Fibroblast of upper back skin (primary cell): ENCODE results near the gene NADK2.
"Not testable (repeated sequence)": the region's sequence is repeated elsewhere in the genome, so short reads cannot be mapped to it uniquely, and the experiment has no call there.

Experiments used
- DNase-seq: peaks from one replicate; pipeline ENCODE4 v3.0.0-alpha.2; 2013

NADK2 gene, protein sequence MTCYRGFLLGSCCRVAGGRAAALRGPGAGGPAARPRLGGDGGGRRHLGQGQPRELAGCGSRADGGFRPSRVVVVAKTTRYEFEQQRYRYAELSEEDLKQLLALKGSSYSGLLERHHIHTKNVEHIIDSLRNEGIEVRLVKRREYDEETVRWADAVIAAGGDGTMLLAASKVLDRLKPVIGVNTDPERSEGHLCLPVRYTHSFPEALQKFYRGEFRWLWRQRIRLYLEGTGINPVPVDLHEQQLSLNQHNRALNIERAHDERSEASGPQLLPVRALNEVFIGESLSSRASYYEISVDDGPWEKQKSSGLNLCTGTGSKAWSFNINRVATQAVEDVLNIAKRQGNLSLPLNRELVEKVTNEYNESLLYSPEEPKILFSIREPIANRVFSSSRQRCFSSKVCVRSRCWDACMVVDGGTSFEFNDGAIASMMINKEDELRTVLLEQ

DNA sequence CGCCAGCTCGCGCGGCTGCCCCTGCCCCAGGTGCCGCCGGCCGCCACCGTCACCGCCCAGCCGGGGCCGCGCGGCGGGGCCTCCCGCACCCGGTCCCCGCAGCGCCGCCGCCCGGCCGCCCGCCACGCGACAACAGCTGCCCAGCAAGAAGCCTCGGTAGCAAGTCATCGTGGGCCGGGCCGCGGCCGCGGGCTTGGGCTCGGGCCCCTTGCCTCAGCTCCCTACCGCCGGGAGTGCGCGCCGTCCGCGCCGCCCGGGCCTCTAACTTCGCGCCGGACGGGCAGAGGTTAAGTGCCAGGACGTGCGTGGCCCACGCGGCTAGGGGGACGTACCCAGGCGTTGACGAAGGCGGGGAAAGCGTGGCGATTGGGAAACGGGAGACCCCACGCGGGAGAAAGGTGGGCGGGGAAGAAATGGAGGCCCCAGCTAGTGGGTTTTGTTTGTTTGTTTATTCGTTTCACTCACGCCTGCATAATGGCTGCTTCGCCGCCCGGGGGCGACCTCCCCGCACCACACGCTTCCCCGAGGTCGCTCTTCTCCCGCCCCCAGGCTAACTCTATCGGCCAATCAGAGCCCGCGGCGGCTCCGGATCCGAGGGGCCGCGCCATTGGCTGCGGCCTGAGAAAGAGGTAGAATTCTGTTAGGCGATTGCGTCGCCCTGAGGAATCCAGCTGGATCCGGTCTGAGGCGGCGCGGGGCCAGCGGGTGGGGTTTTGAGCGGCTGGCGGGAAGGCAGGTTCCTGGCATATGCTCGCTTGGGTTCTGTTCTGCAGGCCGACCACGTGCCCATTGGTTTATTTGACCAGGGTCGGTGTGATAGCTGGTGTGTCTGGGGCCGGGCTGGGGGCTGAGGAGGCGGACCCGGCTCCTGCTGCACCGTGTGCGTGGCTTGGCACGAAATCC lies at the start of gene NADK2:
Gene NADK2 (minus strand): TSS at position 295 of the 903 bp plus-strand sequence. CDS start 127 bp downstream, at position 168.
- peak; percentile 97 for DNase-seq

DNA sequence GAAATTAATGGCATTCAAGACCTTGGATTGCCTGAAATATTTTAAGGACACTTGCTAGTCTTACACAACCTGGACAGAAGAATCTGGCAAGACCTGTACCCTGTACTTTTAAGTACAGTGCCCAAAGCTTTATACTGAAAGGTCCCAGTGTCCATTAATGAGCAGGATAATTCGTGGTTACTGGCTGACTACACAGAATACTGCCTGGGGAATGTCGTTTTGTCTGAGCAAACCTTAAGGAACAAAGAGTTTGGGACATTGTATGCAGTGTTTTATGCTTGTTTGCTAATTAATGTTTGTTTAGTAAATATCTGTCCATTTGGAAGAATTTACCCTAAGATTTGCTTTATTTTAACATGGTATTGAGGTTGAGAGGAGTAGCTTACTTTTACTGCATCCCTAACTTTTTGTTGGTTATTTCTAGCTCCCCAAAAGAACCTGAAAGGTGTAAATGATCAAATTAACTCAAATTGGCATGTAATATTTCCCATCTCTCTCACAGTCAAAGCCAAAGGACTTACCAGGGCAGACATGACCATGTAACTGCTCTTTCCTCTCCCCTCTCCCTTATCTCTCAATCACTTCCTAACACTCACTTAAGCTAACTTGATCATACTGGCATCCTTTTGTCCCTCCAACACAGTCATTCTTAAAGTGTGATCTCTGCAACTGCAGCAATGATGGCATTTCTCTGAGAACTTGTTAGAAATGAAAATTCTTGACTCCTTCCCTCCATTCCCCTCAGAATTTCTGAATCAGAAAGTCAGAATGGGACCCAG lies 44.3 kb upstream of the NADK2 start:
- DNase-seq, result no peak

DNA sequence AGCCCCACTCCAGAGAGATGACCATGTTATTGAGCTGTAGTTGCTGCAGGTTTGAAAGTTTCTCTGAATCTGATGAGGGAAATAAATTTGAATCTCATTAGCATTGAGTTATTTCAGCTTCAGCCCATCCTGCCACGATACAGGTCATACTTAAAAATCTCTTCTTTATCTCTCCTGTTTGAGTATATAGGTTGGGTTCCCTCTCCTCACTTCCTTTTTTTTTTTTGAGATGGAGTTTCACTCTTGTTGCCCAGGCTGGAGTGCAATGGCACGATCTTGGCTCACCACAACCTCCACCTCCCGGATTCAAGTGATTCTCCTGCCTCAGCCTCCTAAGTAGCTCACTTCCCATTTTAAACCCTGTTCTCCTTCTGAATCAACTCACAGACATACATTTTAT lies 42.0 kb upstream of the NADK2 start:
- not testable (repeated sequence) for DNase-seq

DNA sequence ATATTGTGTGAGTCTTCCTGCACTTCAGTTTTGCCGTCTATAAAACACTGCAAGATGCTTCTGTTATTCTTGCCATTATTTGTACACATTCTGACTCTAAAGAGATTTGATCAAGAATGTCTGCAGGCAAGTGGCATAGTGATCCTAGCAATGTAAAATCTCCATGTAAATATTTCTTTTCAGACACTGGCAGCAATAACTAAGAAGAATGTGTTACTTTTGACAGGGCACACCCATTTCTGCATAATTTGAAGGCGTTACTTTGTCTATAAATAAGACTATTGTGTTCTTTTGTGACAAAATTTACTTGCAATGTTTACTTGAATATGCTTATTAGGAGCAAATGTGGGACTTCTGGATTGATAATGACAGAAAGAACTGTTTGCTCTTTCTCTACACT lies 39.9 kb upstream of the NADK2 start:
- no peak for DNase-seq

DNA sequence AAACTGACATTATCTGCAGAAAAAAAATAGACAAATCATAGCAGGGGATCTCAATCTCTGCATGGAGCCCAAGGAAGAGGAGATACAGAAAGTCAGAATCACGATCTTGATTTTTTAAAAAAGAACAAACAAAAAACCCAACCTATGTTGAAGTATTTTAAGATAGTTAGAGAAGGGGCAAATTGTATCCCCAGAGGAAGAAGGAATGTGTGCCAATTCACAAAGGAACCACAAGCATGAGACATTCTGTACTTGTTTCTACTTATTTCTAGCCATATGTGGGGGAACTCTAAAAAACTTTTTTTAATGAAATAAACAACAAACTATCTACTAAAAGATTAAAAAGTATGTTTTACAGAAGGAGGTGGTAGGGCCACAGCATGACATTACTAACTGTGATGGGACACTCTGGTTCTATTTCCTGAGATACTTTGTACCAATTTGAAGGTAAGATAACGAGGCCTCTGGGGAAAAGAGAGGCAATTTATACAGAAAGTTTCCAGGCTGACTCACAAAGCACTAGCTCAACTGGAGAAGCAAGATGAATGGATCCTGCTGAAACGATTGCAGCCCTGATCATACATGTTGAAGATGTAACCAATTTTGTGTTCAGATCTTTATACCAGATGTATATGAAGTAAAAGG lies 37.5 kb upstream of the NADK2 start:
- DNase-seq, result peak; percentile 67

DNA sequence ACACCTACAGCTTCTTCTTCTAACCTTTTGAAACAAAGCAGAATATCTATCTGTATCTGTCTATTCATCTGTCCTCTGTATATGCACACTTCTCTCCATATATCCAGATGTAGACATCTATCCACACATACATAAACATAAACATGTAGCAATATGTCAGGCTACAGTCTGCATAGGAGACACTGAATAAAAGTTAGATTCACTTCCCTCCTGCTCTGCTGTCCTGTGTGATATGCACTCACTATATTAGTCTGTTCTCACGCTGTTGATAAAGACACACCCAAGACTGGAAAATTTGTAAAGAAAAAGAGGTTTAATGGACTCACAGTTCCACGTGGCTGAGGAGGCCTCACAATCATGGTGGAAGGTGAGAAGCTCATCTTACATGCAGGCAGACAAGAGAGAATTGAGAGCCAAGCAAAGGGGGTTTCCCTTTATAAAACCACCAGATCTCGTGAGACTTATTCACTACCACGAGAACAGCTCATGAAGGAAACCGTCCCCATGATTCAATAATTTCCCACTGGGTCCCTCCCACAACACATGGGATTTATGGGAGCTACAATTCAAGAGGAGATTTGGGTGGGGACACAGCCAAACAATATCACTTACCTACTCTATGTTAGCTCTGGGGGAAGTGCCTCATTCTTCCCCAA lies 35.9 kb upstream of the NADK2 start:
- no peak for DNase-seq

DNA sequence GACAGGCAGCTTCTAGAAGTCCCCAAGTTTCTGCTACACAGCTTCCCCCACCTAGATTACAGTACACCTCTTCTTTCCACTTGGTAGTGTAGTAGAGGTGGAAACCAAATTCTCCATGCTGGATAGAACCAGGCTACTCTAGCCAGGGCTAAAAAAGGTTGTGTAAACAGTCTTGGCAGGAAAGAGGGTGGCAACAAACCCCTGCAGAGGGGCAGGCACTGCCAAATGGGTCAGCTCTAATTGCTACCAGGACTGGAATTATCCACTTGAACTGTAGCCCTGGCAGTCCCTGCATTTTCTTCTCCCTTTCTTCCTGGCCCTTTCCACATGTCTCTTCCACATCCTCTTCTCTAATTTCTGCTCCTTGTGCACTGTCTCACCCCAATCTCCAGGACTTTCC lies 35.1 kb upstream of the NADK2 start:
- DNase-seq, result no peak

DNA sequence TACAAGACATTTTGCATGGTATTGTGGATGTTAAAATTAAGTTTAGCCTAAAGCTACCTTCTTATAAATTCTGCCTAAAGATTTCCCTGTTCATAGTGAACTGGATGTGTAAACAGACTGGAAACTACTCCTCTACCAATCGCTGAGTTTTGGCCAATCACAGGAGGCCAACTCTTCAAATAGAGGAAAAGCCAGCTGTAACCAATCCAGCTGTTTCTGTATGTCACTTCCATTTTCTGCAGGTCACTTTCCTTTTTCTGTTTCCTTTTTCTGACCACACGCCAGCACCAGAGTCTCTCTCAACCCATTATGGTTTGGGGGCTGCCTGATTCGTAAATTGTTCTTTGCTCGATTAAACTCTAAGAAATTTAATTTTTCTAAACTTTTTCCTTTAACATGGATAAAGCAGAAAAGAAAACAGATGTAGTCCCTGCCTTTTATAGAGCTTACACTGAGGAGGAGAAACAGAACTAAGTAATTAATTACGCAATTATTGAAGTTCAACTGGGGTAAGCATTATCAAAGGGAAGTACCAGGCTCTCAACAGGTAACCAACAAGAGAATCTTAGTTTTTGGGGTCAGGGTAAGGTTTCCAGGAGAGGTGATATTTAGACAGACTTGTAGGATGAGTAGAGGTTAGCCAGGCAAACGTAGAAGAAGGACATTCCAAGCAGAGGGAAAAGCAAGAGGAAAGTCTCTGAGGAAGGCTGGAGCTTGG lies 32.2 kb upstream of the NADK2 start:
- no peak for DNase-seq

DNA sequence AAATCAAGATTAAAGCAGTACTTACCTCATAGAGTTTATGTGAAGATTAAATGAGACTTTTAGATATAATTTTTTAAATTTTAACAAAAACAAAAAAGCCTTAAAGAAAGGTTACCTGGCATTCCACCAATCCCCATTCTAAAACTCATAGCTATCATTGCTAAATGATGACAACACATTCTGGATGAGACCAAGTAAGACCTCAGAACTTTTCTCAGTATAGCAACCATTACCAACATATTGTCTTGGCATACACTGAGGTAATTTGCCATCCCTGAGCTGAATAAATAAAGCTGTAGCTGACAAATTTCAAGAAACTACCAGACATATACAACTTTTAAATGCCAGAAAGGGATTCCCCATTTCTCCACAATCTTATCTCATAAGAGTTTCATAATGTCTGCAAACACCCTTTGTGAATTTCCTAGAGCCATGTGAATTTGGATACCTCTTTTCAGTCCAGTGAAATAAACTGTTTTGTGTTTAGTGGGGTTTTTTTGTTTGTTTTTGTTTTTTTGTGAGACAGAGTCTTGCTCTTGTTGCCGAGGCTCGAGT lies 30.5 kb upstream of the NADK2 start:
- DNase-seq, result peak; percentile 42

DNA sequence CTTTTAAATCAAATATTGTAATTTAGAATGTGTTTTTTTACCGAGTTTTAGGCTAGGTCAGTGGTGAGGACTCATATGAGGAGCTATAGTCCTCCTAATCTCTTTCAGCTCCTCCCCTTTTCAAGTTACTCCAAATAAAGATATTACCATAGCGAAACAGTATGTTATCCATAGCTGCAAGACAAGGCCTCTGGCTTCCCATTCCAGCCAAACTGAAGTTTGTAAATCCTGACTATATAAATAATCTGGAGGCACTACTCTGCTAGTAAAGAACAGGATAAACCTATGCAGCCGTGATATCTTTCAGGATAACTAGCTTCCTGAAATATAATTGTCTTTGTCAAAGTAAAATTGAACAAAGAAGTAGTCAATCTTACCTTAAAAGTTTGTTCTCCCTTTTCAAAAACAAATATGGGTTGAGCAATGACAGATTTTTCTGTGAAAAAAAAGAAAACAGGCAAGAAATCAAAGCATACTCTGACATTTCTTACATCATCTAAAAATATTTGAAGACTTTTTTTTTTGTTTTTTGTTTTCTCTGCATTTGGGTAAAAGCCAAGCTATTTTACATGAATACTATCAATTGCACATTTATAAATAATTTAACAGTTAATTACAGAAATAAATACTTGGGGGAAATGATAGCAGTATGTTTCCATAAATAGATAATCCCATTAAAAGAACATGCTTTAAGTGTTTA lies 29.3 kb upstream of the NADK2 start:
- DNase-seq, result no peak

DNA sequence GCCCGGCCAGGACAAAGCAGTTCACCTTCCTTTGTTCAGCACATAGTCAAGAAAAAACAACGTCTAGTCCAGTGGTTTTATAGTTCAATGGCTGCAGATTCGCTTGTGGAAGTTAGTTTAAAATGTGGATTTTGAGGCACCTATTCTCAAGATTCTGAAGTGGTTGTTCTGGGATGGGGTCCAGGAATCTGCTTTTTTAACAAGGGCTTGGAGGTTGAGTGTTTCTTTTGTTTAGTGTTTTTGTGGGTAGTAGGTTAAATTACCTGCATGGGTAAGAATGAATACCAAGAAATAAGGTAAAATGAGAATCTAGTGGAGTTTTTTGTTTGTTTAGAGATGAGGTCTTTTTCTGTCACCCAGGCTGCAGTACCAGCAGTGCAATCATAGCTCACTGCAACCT lies 28.4 kb upstream of the NADK2 start:
- DNase-seq, result no peak

DNA sequence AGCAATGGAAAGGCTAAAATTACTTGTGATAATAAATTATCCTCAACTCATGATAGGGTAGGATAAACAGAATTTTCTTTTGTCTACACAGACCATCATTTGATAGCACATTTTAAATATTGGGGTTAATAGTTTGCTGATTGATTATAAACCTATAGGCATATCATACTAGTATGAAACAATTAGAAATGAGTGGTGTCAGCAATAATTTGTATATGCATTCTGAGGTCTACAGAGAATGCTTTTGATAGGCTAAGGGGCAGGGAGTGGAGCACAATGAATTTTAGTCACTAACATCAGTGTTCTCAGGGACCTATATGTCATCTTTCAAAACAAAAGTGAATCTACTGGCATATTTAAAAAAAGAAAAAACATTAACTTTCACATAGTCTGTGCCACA lies 27.8 kb upstream of the NADK2 start:
- no peak for DNase-seq

DNA sequence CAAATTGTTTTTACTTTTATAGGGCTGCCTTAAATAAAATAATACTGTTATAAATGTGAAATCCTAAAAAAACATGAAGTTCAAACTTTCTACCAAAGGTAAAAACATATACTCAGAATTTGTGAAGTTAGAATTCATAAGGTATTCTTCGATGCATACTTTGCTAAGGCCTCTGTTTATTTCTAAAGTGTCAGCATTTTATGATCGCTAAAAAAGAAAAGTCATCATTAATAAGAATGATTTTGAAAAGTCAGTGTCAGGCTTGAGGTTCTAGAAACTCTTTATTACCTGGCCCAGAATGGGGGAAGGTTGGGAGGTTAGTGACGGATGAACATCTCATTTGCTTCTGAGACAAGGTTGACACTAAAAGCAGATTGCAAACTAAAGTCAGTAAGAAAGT lies 26.2 kb upstream of the NADK2 start:
- DNase-seq, result no peak

DNA sequence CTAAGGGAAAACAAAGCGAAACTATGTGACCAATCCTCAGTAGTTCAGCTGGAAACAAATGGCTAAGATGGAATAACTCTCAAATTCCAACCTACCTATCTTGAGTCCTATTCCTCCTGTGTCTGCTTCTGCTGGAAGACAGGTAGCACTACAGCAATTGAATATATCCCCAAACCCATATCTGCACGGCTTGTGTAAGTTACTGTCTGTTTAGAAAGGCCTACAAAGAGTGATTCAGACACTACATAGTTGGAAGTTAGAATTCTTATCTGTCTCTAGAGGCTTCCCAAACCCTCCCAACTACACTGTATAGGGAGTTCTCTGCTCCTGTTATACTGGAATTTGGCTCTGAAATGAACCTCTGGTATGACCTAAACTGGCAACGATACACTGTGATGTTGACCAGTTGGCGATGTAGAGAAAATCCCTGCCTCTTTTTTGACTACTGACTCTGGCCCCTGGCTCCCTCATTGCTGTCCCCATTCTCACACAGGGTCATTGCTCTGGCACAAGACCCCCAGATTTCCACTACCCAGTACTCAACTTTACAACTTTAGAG lies 22.6 kb upstream of the NADK2 start:
- no peak for DNase-seq

DNA sequence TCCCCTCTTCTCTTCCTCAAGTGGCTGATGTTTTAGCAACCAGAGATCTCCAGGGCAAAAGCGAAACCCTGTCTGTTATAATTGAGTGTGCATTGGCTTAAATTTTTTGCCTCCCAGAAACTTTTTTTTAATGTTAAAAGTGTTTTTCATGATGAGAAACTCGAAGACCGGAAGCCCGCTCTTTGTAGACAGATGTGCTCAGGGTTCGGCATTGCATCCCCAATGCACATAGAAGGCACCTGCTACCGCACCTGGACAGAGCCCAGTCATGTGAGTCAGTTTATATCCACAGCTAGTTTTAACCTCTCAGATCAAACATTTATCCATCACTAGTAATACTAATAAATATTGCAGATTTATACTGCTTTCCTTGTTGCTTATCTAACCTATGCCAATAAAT lies 19.5 kb upstream of the NADK2 start:
- DNase-seq, result no peak

DNA sequence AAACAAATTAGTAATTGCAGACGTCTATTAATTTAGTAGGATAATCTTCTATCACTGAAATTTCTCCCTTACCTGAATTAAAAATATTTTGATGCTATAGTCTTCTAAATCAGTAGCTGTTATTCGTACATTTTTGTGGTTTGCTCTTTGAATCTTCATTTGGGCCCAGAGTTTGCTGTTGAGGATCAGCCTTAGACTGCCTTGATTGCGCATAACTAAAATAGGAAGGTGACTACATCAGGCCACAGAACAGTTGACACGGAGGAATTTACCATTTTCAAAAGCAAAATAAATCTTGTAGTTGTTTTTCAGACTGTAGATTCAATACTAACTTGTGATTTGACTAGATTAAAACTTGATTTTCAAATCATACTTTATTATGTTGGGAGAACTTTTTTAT lies 11.8 kb upstream of the NADK2 start:
- DNase-seq, result no peak

DNA sequence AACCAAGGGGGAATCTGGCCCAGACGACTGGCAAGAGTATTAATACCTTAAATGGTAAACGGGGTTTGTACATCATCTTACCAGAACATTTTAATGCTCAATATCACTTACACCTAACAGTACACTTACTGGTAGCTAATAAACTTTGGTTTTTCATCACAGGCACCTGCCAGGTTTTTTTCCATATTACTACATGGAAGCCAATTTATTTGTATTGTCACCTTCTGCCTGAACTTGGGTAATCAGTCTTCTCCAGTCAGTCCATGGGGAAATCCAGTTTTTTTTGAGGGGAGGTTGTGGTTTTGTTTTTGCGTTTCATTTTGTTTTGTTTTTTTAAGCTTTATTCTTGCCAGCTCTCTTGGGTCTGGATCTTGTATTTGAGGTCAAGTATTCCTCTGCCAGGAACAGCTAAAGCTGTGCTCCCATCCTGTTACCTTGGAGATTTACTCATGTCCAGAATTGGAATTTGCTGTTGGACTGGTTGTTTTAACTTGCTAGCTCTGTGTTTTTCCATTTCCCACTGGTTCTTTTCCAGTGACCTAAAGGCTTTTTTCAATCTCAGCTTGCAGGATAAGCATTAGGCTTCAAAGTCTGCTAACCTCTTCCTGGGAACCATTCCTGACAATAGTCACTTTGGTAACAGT lies 11.1 kb upstream of the NADK2 start:
- no peak for DNase-seq

DNA sequence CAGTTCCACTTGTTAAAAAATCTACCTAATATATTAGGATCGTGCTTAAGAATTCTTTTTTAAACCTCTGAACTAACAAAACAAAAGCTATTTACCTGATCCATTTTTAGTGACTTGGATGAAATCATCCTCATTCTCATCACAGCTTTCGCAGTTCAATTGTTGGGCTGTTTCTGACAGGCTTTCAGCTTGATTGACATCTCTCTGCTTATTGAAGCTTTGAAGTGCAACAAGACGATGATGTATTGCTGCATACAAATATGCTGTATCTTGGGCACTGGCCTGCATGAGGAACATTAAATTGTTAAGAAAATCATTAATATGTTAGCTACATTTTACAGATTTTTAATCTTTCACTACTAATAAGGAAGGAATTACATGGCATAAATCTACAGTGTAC lies 9.5 kb upstream of the NADK2 start:
- no peak for DNase-seq

DNA sequence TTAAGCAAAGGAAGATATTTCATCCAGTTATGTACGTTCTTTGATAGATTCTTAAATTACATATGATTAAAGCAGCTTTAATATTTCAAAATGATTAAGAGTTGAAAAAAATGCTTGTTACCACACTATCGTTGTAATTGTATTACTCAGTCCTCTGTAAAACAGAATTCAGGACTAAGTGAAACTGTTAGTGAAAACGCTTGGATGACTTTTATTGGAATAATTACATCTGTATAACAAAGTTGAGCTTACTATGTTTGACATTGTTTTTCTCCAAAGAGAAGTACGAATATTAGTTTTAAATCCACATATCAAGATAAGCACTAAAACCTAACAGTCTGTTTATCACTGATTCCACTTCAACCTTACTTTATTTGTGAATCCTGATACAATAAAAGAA lies 8.7 kb upstream of the NADK2 start:
- no peak for DNase-seq
